Mesenchymal stem cell (in vitro differentiated cells and primary cell): ENCODE data around the gene MYLK2.

Source experiments
- DNase-seq: peaks from one replicate; pipeline ENCODE4 v3.0.0-alpha.2; 2013
- H2AFZ ChIP-seq: one replicate; pipeline ENCODE4 v1.6.1; 2013; ENCODE audit warnings: low read depth, mild to moderate bottlenecking, control low read depth, inconsistent platforms, low read length, moderate library complexity
- H2AK5ac ChIP-seq: 2 replicates; pipeline ENCODE4 v1.6.1; 2013; ENCODE audit warnings: low read length, moderate library complexity, mild to moderate bottlenecking, inconsistent platforms; ENCODE audit not compliant: severe bottlenecking
- H2BK120ac ChIP-seq: one replicate; pipeline ENCODE4 v1.6.1; 2013; ENCODE audit warnings: low read depth, mild to moderate bottlenecking, inconsistent platforms, low read length, moderate library complexity
- H2BK12ac ChIP-seq, 2 experiments: one replicate each; pipeline ENCODE4 v1.6.1; 2013; ENCODE audit warnings: inconsistent platforms in 2 of 2, low read length in 2 of 2, mild to moderate bottlenecking in 2 of 2, moderate library complexity in 2 of 2, control low read depth in 1 of 2
- H2BK15ac ChIP-seq: one replicate; pipeline ENCODE4 v1.6.1; 2013; ENCODE audit warnings: mild to moderate bottlenecking, low read depth, inconsistent platforms; ENCODE audit not compliant: poor library complexity, severe bottlenecking
- H2BK5ac ChIP-seq: 2 replicates; pipeline ENCODE4 v1.6.1; 2013; ENCODE audit warnings: low read depth, mild to moderate bottlenecking, low read length, control low read depth, inconsistent platforms; ENCODE audit not compliant: poor library complexity, severe bottlenecking
- H3K14ac ChIP-seq, 2 experiments: one replicate each; pipeline ENCODE4 v1.6.1; 2013; ENCODE audit warnings: inconsistent platforms in 2 of 2, low read length in 2 of 2, control low read depth in 1 of 2, mild to moderate bottlenecking in 1 of 2, moderate library complexity in 1 of 2
- H3K18ac ChIP-seq, 2 experiments: one replicate each; pipeline ENCODE4 v1.6.1; 2013; ENCODE audit warnings: inconsistent platforms in 2 of 2, low read length in 2 of 2, control low read depth in 1 of 2, low read depth in 1 of 2, mild to moderate bottlenecking in 1 of 2
- H3K23ac ChIP-seq, 2 experiments: one replicate each; pipeline ENCODE4 v1.6.1; 2013; ENCODE audit warnings: inconsistent platforms in 2 of 2, low read length in 2 of 2, mild to moderate bottlenecking in 2 of 2, moderate library complexity in 2 of 2, control low read depth in 1 of 2
- H3K27ac ChIP-seq: 2 replicates; pipeline ENCODE4 v1.5.1; 2013; ENCODE audit warnings: mild to moderate bottlenecking, moderate library complexity, low read length, control low read depth, inconsistent platforms; ENCODE audit not compliant: poor library complexity, severe bottlenecking
- H3K27me3 ChIP-seq, 2 experiments: 2 replicates each; pipeline versions ENCODE4 v1.6.1 to v1.7.0; 2013; ENCODE audit warnings: low read length in 2 of 2, mild to moderate bottlenecking in 2 of 2, moderate library complexity in 2 of 2, control low read depth in 1 of 2, inconsistent platforms in 1 of 2; ENCODE audit not compliant: control insufficient read depth in 1 of 2, insufficient read depth in 1 of 2
- H3K36me3 ChIP-seq, 2 experiments: 2 replicates each; pipeline versions ENCODE4 v1.6.1 to v1.7.0; 2013; ENCODE audit warnings: low read length in 2 of 2, control low read depth in 1 of 2, inconsistent platforms in 1 of 2, low read depth in 1 of 2, mild to moderate bottlenecking in 1 of 2; ENCODE audit not compliant: insufficient read depth in 2 of 2, control insufficient read depth in 1 of 2
- H3K4ac ChIP-seq, 2 experiments: one replicate each; pipeline ENCODE4 v1.6.1; 2013; ENCODE audit warnings: inconsistent platforms in 2 of 2, low read length in 2 of 2, mild to moderate bottlenecking in 2 of 2, moderate library complexity in 2 of 2, control low read depth in 1 of 2, low read depth in 1 of 2
- H3K4me1 ChIP-seq: 2 replicates; pipeline ENCODE4 v1.6.1; 2013; ENCODE audit warnings: low read depth, low read length, control low read depth; ENCODE audit not compliant: control insufficient read depth, insufficient read depth
- H3K4me2 ChIP-seq: 2 replicates; pipeline ENCODE4 v1.6.1; 2013; ENCODE audit warnings: low read length, mild to moderate bottlenecking, inconsistent platforms; ENCODE audit not compliant: poor library complexity, severe bottlenecking
- H3K4me3 ChIP-seq, 2 experiments: 2 replicates each; pipeline versions ENCODE4 v1.5.1 to v1.7.0; 2013; ENCODE audit warnings: low read length in 2 of 2, mild to moderate bottlenecking in 2 of 2, control low read depth in 1 of 2, low read depth in 1 of 2; ENCODE audit not compliant: insufficient read depth in 1 of 2
- H3K79me1 ChIP-seq: replicated peaks from 2 replicates; pipeline ENCODE4 v1.6.1; 2013; ENCODE audit warnings: mild to moderate bottlenecking, control low read depth, low read length, inconsistent platforms; ENCODE audit not compliant: poor library complexity, severe bottlenecking
- H3K9ac ChIP-seq: 2 replicates; pipeline ENCODE4 v1.7.0; 2013; ENCODE audit warnings: mild to moderate bottlenecking, low read length, moderate library complexity
- H3K9me3 ChIP-seq: 2 replicates; pipeline ENCODE4 v1.7.0; 2013; ENCODE audit warnings: mild to moderate bottlenecking, low read length; ENCODE audit not compliant: control insufficient read depth
- H4K8ac ChIP-seq: one replicate; pipeline ENCODE4 v1.6.1; 2013; ENCODE audit warnings: inconsistent platforms, mild to moderate bottlenecking, low read length, moderate library complexity
- H4K91ac ChIP-seq: one replicate; pipeline ENCODE4 v1.6.1; 2013; ENCODE audit warnings: mild to moderate bottlenecking, low read length, inconsistent platforms
- WGBS: methylation state at CpG from one replicate; pipeline ENCODE4 v1.1.7; 2013; ENCODE audit warnings: mixed read lengths; 5-methylcytosine and 5-hydroxymethylcytosine counted together

The MYLK2 gene

GRCh38 chr20:31870726-31871617, 51.8 kb downstream of the MYLK2 start:
- no peak overlapping the region for H3K18ac ChIP-seq
- no peak overlapping the region for H2AK5ac ChIP-seq
- H3K27ac ChIP-seq: no peak overlapping the region
- H3K4me1 ChIP-seq: peaks cover 12% of the 10 kb centered on the region
- no peak overlapping the region for H3K4ac ChIP-seq
- 16% methylated on average over 24 of the region's 24 CpGs for WGBS
- H3K14ac ChIP-seq: no peak overlapping the region
- H3K23ac ChIP-seq: peak overlapping the region in 1 of 2 experiments; percentile 5
- H2BK12ac ChIP-seq: no peak overlapping the region
- H2BK5ac ChIP-seq: no peak overlapping the region
- H2BK120ac ChIP-seq: no peak overlapping the region
- peak overlapping the region; percentile 59 to 72 for H3K4me3 ChIP-seq
- H4K8ac ChIP-seq: peak overlapping the region; percentile 14
- DNase-seq: no peak
- no peak overlapping the region for H2AFZ ChIP-seq
- no peaks in the 10 kb centered on the region for H3K36me3 ChIP-seq
- H3K4me2 ChIP-seq: peak overlapping the region; percentile 79
- H3K27me3 ChIP-seq: peaks cover 70 to 71% of the 10 kb centered on the region in 2 experiments
- H4K91ac ChIP-seq: no peak overlapping the region
- peak overlapping the region; percentile 81 for H3K9ac ChIP-seq
- H3K79me1 ChIP-seq: no peaks in the 10 kb centered on the region
- H2BK15ac ChIP-seq: peak overlapping the region; percentile 19
- H3K9me3 ChIP-seq: no peaks in the 10 kb centered on the region

GRCh38 chr20:31871618-31871954, 52.4 kb downstream of the MYLK2 start:
- WGBS: no CpG with 5 or more reads among the region's 1 CpG
- Histone ChIP-seq H3K23ac (no peak overlapping the region), H2BK15ac (no peak overlapping the region), H3K18ac (no peak overlapping the region), H3K9me3 (no peaks in the 10 kb centered on the region), H3K9ac (no peak overlapping the region), H3K27me3 (peaks cover 64 to 67% of the 10 kb centered on the region in 2 experiments), H2BK120ac (no peak overlapping the region), H3K4ac (no peak overlapping the region), H3K14ac (no peak overlapping the region), H2BK12ac (no peak overlapping the region), H3K27ac (no peak overlapping the region), H3K79me1 (no peaks in the 10 kb centered on the region), H3K4me1 (peaks cover 12% of the 10 kb centered on the region), H2BK5ac (no peak overlapping the region), H3K4me2 (no peak overlapping the region), H2AFZ (no peak overlapping the region), H4K91ac (no peak overlapping the region), H2AK5ac (no peak overlapping the region), H3K4me3 (no peak overlapping the region), H3K36me3 (no peaks in the 10 kb centered on the region), H4K8ac (no peak overlapping the region)
- DNase-seq: no peak

- no peak overlapping the region for H3K9ac ChIP-seq
- no peaks in the 10 kb centered on the region for H3K36me3 ChIP-seq
- no peak overlapping the region for H3K4me2 ChIP-seq
- no peak overlapping the region for H2BK5ac ChIP-seq
- no peak overlapping the region for H2BK120ac ChIP-seq
- H3K27ac ChIP-seq: no peak overlapping the region
- no peaks in the 10 kb centered on the region for H3K9me3 ChIP-seq
- H2AK5ac ChIP-seq: no peak overlapping the region
- H3K23ac ChIP-seq: no peak overlapping the region
- no peak overlapping the region for H2BK12ac ChIP-seq
- H3K4ac ChIP-seq: no peak overlapping the region
- H4K91ac ChIP-seq: no peak overlapping the region
- no peak overlapping the region for H3K14ac ChIP-seq
- no peak overlapping the region for H3K4me3 ChIP-seq
- no peak overlapping the region for H3K18ac ChIP-seq
- H3K4me1 ChIP-seq: peaks cover 12% of the 10 kb centered on the region
- 77% methylated on average over 4 of the region's 6 CpGs for WGBS
- no peak overlapping the region for H4K8ac ChIP-seq
- no peak overlapping the region for H2AFZ ChIP-seq
- H3K27me3 ChIP-seq: peaks cover 57 to 60% of the 10 kb centered on the region in 2 experiments
- H3K79me1 ChIP-seq: no peaks in the 10 kb centered on the region
- no peak for DNase-seq
- no peak overlapping the region for H2BK15ac ChIP-seq
Observed at GRCh38 chr20:31872406-31872805, 53.2 kb downstream of the MYLK2 start.

GRCh38 chr20:31875671-31876070, 56.5 kb downstream of the MYLK2 start:
- WGBS: no CpG with 5 or more reads among the region's 2 CpGs
- no peak overlapping the region for H3K18ac ChIP-seq
- no peak overlapping the region for H3K27ac ChIP-seq

More at GRCh38 chr20:31875671-31876070, 56.5 kb downstream of the MYLK2 start:
- Histone ChIP-seq H3K4me2 (no peak overlapping the region), H3K9me3 (no peaks in the 10 kb centered on the region), H3K36me3 (no peaks in the 10 kb centered on the region), H3K4me3 (no peak overlapping the region), H2BK12ac (no peak overlapping the region), H3K27me3 (peaks cover 33 to 41% of the 10 kb centered on the region in 2 experiments), H3K79me1 (no peaks in the 10 kb centered on the region), H3K9ac (no peak overlapping the region), H2BK15ac (no peak overlapping the region), H2AK5ac (no peak overlapping the region), H3K14ac (no peak overlapping the region), H4K91ac (no peak overlapping the region), H3K4ac (no peak overlapping the region), H2AFZ (no peak overlapping the region), H2BK120ac (no peak overlapping the region), H3K4me1 (peaks cover 9% of the 10 kb centered on the region), H2BK5ac (no peak overlapping the region), H4K8ac (no peak overlapping the region), H3K23ac (no peak overlapping the region)
- no peak for DNase-seq
